Measurements from ENCODE around the gene GALK2.

DNA sequence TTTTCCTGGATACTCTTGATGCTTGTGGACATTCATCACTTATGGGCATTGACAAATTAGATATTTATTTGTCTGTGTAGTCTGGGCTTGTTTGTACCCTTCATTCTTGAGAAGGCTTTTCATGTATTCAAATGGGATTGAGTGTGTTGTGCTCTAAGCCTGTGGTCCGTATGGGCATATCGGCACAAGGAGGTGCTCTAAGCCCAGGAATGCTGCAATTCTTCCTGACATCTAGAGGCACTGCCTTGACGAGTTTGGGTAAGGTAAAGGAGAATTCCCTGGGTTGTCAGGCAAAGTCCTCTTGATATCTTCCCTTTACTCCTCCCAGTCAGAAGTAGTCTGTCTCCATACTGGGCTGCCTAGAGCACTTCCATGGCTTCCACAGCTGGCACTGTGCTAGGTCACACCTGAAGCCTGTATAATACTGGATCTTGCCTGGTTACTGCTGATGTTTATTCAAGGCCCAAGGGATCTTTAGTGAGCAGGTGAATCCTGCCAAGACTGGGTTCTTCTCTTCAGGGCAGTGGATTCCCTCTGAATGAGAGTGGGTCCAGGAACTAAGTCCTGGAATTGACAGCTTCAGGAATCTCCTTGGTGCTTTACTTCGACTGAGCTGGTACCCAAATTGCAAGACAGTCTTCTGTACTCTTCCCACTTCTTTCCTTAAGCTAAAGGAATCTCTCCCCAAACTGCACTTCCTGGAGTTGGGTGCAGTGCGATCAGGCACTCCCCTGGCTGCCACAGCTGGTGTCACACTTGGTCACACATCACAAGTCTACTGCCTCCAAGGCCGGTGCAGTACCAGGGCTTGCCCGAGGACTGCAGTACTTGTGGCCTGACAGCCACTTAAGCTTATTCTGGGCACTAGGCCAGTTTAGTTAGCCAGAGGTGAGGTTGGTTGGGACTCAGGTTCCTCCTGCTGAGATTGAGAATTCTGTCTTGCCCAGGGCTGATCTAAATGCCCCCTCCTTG, 46.0 kb downstream of the GALK2 start:
- TF ChIP-seq POU6F1 (CRISPR knock-in tag; IDR thresholded peaks at IDR 0.05; ENCODE audit: borderline replicate concordance, low read depth), result no peak
- TF ChIP-seq ZNF70 (CRISPR knock-in tag; IDR thresholded peaks at IDR 0.05), result no peak
- TF ChIP-seq ZC3H10 (CRISPR knock-in tag; IDR thresholded peaks at IDR 0.05), result no peak
- no peak for TF ChIP-seq GLIS3 (CRISPR knock-in tag; IDR thresholded peaks at IDR 0.05)
- TF ChIP-seq ARNTL (CRISPR knock-in tag; IDR thresholded peaks at IDR 0.05; ENCODE audit: borderline replicate concordance, low read depth), result no peak
- TF ChIP-seq SNAI2 (CRISPR knock-in tag; IDR thresholded peaks at IDR 0.05), result no peak

All from SK-N-SH treated with all-trans-retinoic acid at 6 μM for 48 hours (cell line).